GM23248 (cell line): ENCODE measurements around the gene DTNB. TPM values are rescaled to one million over a fixed set of nuclear protein-coding genes. Genes with fewer than 3 reads are reported as not detected.
A peak's percentile ranks its signal among the peaks of the same experiment; 100 is the strongest.

Experiments
- DNase-seq: peaks from one replicate; pipeline ENCODE4 v3.0.0-alpha.2; 2015
- H2AFZ ChIP-seq: fragments of 200-600 bp; sonication (generic); 2 replicates; pipeline ENCODE4 v1.6.1; 2016; ENCODE audit warnings: antibody characterized with exemption
- H3F3A ChIP-seq: fragments of 200-600 bp; sonication (generic); 2 replicates; pipeline ENCODE4 v1.6.1; 2016; ENCODE audit warnings: mild to moderate bottlenecking, antibody characterized with exemption, mixed run types; ENCODE audit not compliant: insufficient read depth
- H3K27ac ChIP-seq: fragments of 200-600 bp; sonication (generic); 2 replicates; pipeline ENCODE4 v1.5.1; 2016; ENCODE audit warnings: mild to moderate bottlenecking
- H3K27me3 ChIP-seq: fragments of 200-600 bp; sonication (generic); replicated peaks from 2 replicates; pipeline ENCODE4 v1.6.1; 2016; ENCODE audit warnings: mild to moderate bottlenecking; ENCODE audit not compliant: insufficient read depth
- H3K36me3 ChIP-seq: fragments of 200-600 bp; sonication (generic); 2 replicates; pipeline ENCODE4 v1.6.1; 2016; ENCODE audit warnings: low read depth, mild to moderate bottlenecking
- H3K4me1 ChIP-seq: fragments of 200-600 bp; sonication (generic); 2 replicates; pipeline ENCODE4 v1.6.1; 2016; ENCODE audit warnings: mild to moderate bottlenecking; ENCODE audit not compliant: insufficient read depth
- H3K4me2 ChIP-seq: fragments of 200-600 bp; sonication (generic); one replicate; pipeline ENCODE4 v1.6.1; 2016; ENCODE audit warnings: mild to moderate bottlenecking; ENCODE audit not compliant: unreplicated experiment
- H3K4me3 ChIP-seq: fragments of 200-600 bp; sonication (generic); 2 replicates; pipeline ENCODE4 v1.5.1; 2016; ENCODE audit warnings: mild to moderate bottlenecking
- H3K79me2 ChIP-seq: fragments of 200-600 bp; sonication (generic); 2 replicates; pipeline ENCODE4 v1.6.1; 2016; ENCODE audit warnings: mild to moderate bottlenecking; ENCODE audit not compliant: insufficient read depth
- H3K9ac ChIP-seq: fragments of 200-600 bp; sonication (generic); 2 replicates; pipeline ENCODE4 v1.6.1; 2016; ENCODE audit warnings: mild to moderate bottlenecking
- H3K9me2 ChIP-seq: fragments of 200-600 bp; sonication (generic); 2 replicates; pipeline ENCODE4 v1.6.1; 2016; ENCODE audit warnings: mixed run types, mild to moderate bottlenecking, moderate library complexity; ENCODE audit not compliant: insufficient read depth
- H3K9me3 ChIP-seq: fragments of 200-600 bp; sonication (generic); one replicate; pipeline ENCODE4 v1.6.1; 2017; ENCODE audit warnings: low read depth
- H4K20me1 ChIP-seq: fragments of 200-600 bp; sonication (generic); 2 replicates; pipeline ENCODE4 v1.6.0; 2016; ENCODE audit not compliant: insufficient read depth
- EZH2 ChIP-seq: fragments of 200-600 bp; sonication (generic); IDR thresholded peaks from 2 replicates; pipeline ENCODE4 v1.6.1; 2018; ENCODE audit warnings: antibody characterized with exemption, mild to moderate bottlenecking; ENCODE audit not compliant: insufficient read depth, poor library complexity, severe bottlenecking
- EZH2phosphoT487 ChIP-seq: fragments of 200-600 bp; sonication (generic); IDR thresholded peaks from 2 replicates; pipeline ENCODE4 v1.6.1; 2018; ENCODE audit warnings: antibody characterized with exemption, moderate library complexity, mild to moderate bottlenecking, low read depth; ENCODE audit not compliant: insufficient read depth
- WGBS, 2 experiments: methylation state at CpG; one replicate each; pipeline ENCODE4 v1.1.6; 2015 to 2017; ENCODE audit warnings: low lambda C conversion rate in 2 of 2, low coverage in 1 of 2; ENCODE audit errors: missing lambda C conversion rate in 2 of 2; 5-methylcytosine and 5-hydroxymethylcytosine counted together
- in situ Hi-C: fragments of 300-500 bp; cut with MboI; formaldehyde crosslinking; loops from 2 replicates; pipeline ENCODE4 v1.15.0; 2020
- polyA plus RNA-seq: library from polyadenylated mRNA; unstranded; fragments of >200 nt; fragmentation: Nextera tagmentation; extraction: Ambion mirVana; gene quantifications from 2 replicates; pipeline ENCODE4 v1.2.1, GENCODE V29; 2016
- total RNA-seq: library from RNA; depleted of rRNA; stranded (reverse); fragments of >200 nt; shearing (Covaris generic); gene quantifications from 2 replicates; pipeline ENCODE4 v1.2.3, GENCODE V29; 2014

Gene DTNB
- total and polyA plus RNA-seq, 2 experiments from 2014 or later, result 1.1 to 4.0 TPM

DNA sequence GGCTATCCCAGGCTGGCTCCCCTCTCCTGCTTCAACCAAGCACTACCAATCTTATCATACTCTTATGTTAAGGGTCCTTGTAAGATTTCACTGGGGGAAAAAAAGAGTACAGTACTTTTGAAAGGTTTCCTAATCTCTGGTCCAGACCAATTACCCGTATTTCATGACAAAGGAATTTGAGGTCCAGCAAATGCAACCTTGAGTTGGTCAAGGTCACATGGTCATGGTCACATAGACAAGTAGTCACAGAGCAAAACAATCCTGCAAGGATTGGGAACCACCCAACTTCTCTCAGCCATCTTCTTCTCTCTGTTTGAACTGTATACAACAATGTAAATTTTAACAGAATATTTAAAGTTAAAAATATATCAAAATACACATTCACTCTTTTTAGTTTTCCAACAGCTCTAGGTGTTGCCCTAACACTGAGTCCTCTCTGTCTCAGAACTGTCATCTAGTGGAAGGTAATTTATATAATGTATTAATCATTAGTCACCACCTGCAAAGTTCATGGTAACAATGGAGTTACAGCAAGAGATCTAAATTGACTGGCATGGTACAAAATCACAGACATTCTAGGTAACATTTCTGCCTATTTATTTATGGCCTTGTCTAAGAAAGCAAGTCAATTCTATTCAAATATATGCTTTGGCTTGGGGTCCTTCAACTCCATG is 21.5 kb downstream of the DTNB start:
- Histone ChIP-seq H3K79me2 (no peaks in the 10 kb centered on the region), H3K9me2 (no peaks in the 10 kb centered on the region), H3K4me3 (no peak overlapping the region), H3K9ac (no peak overlapping the region), H3K9me3 (no peaks in the 10 kb centered on the region), H3F3A (no peaks in the 10 kb centered on the region), H3K27ac (no peak overlapping the region), H2AFZ (no peak overlapping the region), H3K4me2 (no peak overlapping the region), H4K20me1 (no peaks in the 10 kb centered on the region), H3K4me1 (peaks cover 5% of the 10 kb centered on the region; the same call in 1 of the 2 replicates), H3K36me3 (no peaks in the 10 kb centered on the region), H3K27me3 (no peaks in the 10 kb centered on the region)
- no peak for DNase-seq
- TF ChIP-seq EZH2 (no peak), EZH2phosphoT487 (no peak)
- in situ Hi-C loops, result no loop called here
- WGBS, 2 experiments, result 94 to 100% methylated on average over 1 of the region's 1 CpG

DNA sequence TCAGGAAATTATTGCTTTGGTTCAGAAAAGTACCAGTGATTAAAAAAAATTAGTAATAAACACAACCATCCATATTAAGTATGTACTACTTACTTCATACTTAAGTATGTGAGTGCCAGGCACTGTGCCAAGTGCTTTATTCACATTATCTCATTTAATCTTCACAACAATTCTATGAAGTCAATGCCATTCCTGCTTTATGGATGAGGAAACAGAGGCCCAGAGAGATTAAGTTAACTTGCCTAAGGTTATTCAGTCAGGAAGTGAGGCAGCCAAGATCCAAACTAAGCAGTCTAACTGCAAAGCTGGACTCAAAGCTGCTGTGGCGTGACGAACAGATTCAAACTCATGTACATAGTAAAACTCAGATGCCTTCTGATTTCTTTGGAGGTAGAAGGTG is 22.3 kb downstream of the DTNB start:
- TF ChIP-seq EZH2 (no peak), EZH2phosphoT487 (no peak)
- in situ Hi-C loops, result no loop called here
- Histone ChIP-seq H3K36me3 (no peaks in the 10 kb centered on the region), H3K27ac (no peak overlapping the region), H2AFZ (no peak overlapping the region), H3K9me2 (no peaks in the 10 kb centered on the region), H3K27me3 (no peaks in the 10 kb centered on the region), H4K20me1 (no peaks in the 10 kb centered on the region), H3K4me1 (peaks cover 5% of the 10 kb centered on the region; the same call in 1 of the 2 replicates), H3K9ac (no peak overlapping the region), H3K79me2 (no peaks in the 10 kb centered on the region), H3K4me2 (no peak overlapping the region), H3F3A (no peaks in the 10 kb centered on the region), H3K4me3 (no peak overlapping the region), H3K9me3 (no peaks in the 10 kb centered on the region)
- 65 to 67% methylated on average over 2 of the region's 2 CpGs for WGBS, 2 experiments
- DNase-seq, result peak; percentile 58

DNA sequence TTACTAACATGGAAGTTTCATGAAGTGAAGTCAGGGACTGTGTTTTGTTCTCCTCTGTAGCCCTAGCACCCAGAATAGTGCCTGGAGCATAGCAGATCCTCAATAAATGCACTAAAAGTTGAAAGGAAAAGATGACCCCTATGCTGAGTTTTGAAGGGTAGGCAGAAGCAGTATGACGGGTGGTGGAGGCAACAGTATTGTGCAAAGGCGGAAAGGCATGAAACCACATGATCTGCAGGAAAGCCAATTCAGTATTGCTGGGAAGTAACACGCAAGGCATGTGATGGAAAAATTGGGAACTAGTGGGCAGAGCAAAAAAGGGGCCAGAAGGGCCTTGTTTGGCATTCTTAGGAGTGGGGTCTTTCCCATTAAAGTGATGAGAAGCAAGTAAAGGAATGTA is 23.1 kb downstream of the DTNB start:
- no peak overlapping the region for H3K27ac ChIP-seq
- no peaks in the 10 kb centered on the region for H3K79me2 ChIP-seq
- WGBS, 2 experiments, result 95 to 97% methylated on average over 3 of the region's 3 CpGs

DNA sequence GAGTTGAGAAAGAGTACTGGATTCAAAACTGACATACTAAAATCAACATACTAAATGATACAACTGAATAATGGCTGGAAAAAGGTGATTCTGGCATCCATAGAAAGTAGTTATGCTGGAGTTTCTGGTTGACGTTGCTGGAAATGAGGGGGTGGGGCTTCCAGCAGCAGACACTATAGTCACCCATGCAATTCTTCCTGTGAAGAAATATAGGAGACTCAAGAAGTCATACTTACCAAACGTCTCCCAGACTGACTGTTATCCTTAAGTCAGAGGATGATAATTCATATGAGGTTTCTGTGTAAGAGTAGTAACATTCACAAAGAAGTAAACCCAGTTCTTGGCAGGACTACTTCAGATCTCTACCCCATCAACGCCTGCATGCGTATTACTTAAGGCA is 23.6 kb downstream of the DTNB start:
- no peak overlapping the region for H2AFZ ChIP-seq

More for the DNA sequence above, 23.1 kb downstream of the DTNB start:
- no peak overlapping the region for H3K4me2 ChIP-seq
- H3K9me3 ChIP-seq, result no peaks in the 10 kb centered on the region
- in situ Hi-C loops, result no loop called here
- no peaks in the 10 kb centered on the region for H3K36me3 ChIP-seq
- TF ChIP-seq EZH2phosphoT487, result no peak
- TF ChIP-seq EZH2, result no peak
- H3K4me1 ChIP-seq, result peaks cover 5% of the 10 kb centered on the region; the same call in 1 of the 2 replicates
- H3K9ac ChIP-seq, result no peak overlapping the region
- H3K9me2 ChIP-seq, result no peaks in the 10 kb centered on the region
- no peaks in the 10 kb centered on the region for H3K27me3 ChIP-seq
- no peaks in the 10 kb centered on the region for H4K20me1 ChIP-seq
- no peak overlapping the region for H2AFZ ChIP-seq
- H3F3A ChIP-seq, result no peaks in the 10 kb centered on the region
- DNase-seq, result no peak
- H3K4me3 ChIP-seq, result no peak overlapping the region

More for the DNA sequence above, 23.6 kb downstream of the DTNB start:
- Histone ChIP-seq H3K9me2 (no peaks in the 10 kb centered on the region), H4K20me1 (no peaks in the 10 kb centered on the region), H3F3A (no peaks in the 10 kb centered on the region), H3K9ac (no peak overlapping the region), H3K27ac (no peak overlapping the region), H3K4me1 (peaks cover 5% of the 10 kb centered on the region; the same call in 1 of the 2 replicates), H3K27me3 (no peaks in the 10 kb centered on the region), H3K4me2 (no peak overlapping the region), H3K36me3 (no peaks in the 10 kb centered on the region), H3K9me3 (no peaks in the 10 kb centered on the region), H3K4me3 (no peak overlapping the region), H3K79me2 (no peaks in the 10 kb centered on the region)
- no peak for DNase-seq
- WGBS, 2 experiments, result 70 to 73% methylated on average over 4 of the region's 4 CpGs
- in situ Hi-C loops, result no loop called here
- TF ChIP-seq EZH2 (no peak), EZH2phosphoT487 (no peak)
